Measurements from ENCODE around the gene FBXL16. TPM values are rescaled to one million over a fixed set of nuclear protein-coding genes. Genes with fewer than 3 reads are reported as not detected.
"Not testable (repeated sequence)": the region's sequence is repeated elsewhere in the genome, so short reads cannot be mapped to it uniquely, and the experiment has no call there.

Gene FBXL16
- total and polyA plus RNA-seq, 4 donors = under 0.01 to 0.14 TPM; not detected in 2

- H3K27ac ChIP-seq (ENCODE audit: low read depth in 1 of 2, low read length in 2 of 2); H3K4me1 ChIP-seq (ENCODE audit: control insufficient read depth in 4 of 4, insufficient read depth in 4 of 4, low read length in 3 of 4); DNase-seq (ENCODE audit: low spot score); H3K9me3 ChIP-seq (ENCODE audit: control insufficient read depth in 4 of 4, low read length in 3 of 4); H3K36me3 ChIP-seq (ENCODE audit: control insufficient read depth in 4 of 4, insufficient read depth in 3 of 4, low read depth in 1 of 4, low read length in 3 of 4); H3K27me3 ChIP-seq (ENCODE audit: control insufficient read depth in 4 of 4, insufficient read depth in 4 of 4, low read length in 3 of 4); H3K4me3 ChIP-seq (ENCODE audit: low read depth in 1 of 3, low read length in 3 of 3); H3K9ac ChIP-seq (ENCODE audit: low read depth in 1 of 2, low read length in 2 of 2): not testable (repeated sequence)
- 78% methylated on average over 11 of the region's 11 CpGs for WGBS
Measured at GRCh38 chr16:754121-754607, 48.6 kb upstream of the FBXL16 start.

- Histone ChIP-seq H3K27ac (ENCODE audit: low read depth in 1 of 2, low read length in 2 of 2) (no peak overlapping the region), H3K9me3 (ENCODE audit: control insufficient read depth in 4 of 4, low read length in 3 of 4) (peaks cover 0 to 5% (median 0%) of the 10 kb centered on the region in 4 donors), H3K9ac (ENCODE audit: low read depth in 1 of 2, low read length in 2 of 2) (no peak overlapping the region), H3K4me3 (ENCODE audit: low read depth in 1 of 3, low read length in 3 of 3) (no peak overlapping the region), H3K27me3 (ENCODE audit: control insufficient read depth in 4 of 4, insufficient read depth in 4 of 4, low read length in 3 of 4) (no peaks in the 10 kb centered on the region), H3K36me3 (ENCODE audit: control insufficient read depth in 4 of 4, insufficient read depth in 3 of 4, low read depth in 1 of 4, low read length in 3 of 4) (no peaks in the 10 kb centered on the region), H3K4me1 (ENCODE audit: control insufficient read depth in 4 of 4, insufficient read depth in 4 of 4, low read length in 3 of 4) (no peaks in the 10 kb centered on the region)
- TF ChIP-seq RAD21 (IDR thresholded peaks at IDR 0.05) (no peak), HNF4A (conservative IDR thresholded peaks at IDR 0.05) (no peak), EGR1 (IDR thresholded peaks at IDR 0.05; ENCODE audit: low read depth in 2 of 2) (no peak), FOXA1 (IDR thresholded peaks at IDR 0.05) (no peak), HNF4G (IDR thresholded peaks at IDR 0.05) (no peak), MAX (IDR thresholded peaks at IDR 0.05) (no peak), YY1 (IDR thresholded peaks at IDR 0.05) (no peak), GABPA (IDR thresholded peaks at IDR 0.05 in 1 of 2, conservative IDR thresholded peaks at IDR 0.05 in 1 of 2) (no peak), REST (IDR thresholded peaks at IDR 0.05) (no peak), RXRA (IDR thresholded peaks at IDR 0.05) (no peak), TAF1 (conservative IDR thresholded peaks at IDR 0.05) (no peak), ATF3 (IDR thresholded peaks at IDR 0.05) (no peak), JUND (IDR thresholded peaks at IDR 0.05) (no peak), SP1 (IDR thresholded peaks at IDR 0.05) (no peak), NR2F2 (IDR thresholded peaks at IDR 0.05) (no peak), ZBTB33 (IDR thresholded peaks at IDR 0.05) (no peak), CTCF (IDR thresholded peaks at IDR 0.05; ENCODE audit: low read depth, low read length, missing input control) (no peak), FOXA2 (IDR thresholded peaks at IDR 0.05) (no peak)
- WGBS = 23% methylated on average over 10 of the region's 10 CpGs
- no peak for DNase-seq (ENCODE audit: low spot score)
Measured at GRCh38 chr16:752007-752312, 46.4 kb upstream of the FBXL16 start.

Measured in liver (tissue), 9 donors.